Activated CD8-positive, alpha-beta memory T cell treated with anti-CD3 and anti-CD28 coated beads for 24 hours (primary cell): ENCODE data around the gene SHOX.

ENCODE experiments used
- DNase-seq: peaks from one replicate; pipeline ENCODE4 v3.0.0-alpha.2; 2020

Gene SHOX

DNA sequence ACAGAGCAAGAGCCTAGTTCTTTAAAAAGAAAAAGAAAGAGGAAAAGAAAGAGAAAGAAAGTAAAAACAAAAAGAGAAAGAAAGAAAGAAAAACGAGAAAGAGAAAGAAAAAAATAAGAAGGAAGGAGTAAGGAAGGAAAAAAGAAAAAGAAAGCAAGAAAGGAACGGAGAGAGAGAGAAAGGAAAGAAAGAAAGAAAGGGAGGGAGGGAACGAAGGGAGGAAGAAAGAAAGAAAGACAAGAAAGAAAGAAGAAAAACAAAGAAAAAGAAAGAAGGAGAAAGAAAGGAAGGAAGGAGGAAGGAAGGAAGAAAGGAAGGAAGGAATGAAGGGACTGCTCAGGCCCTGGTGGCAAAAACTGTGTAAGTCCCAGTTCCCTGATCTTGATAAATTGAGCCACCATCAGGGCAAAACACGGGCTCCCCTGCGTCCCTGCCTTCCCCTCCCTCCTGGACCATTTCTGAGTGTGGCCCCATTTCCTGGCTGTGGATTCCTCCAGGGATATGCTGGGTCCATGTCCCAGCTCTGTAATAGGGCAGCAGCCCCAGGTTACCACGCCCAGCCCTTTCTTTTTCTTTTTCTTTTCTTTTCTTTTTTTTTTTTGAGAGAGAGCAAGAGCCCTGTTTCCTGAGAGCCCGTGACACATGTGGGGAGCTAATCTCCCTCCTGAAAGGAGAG, 44.8 kb downstream of the SHOX start:
- DNase-seq, result no peak

DNA sequence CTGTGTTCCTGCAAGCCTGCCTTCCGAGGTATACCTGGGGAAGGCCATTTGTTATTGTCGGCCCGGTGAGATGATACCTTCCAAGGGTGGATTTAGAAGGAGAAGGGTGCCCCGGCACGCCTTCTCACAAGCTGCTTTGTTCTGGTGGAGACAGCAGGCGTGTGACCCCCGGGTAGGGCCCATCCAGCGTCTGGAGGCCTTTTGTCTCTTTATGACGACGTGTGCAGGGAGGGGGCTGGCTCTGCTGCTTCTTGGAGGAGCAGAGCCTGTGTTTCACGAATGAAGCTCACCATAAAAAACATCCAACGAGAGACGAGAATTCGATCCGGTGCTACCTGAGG, 45.3 kb downstream of the SHOX start:
- DNase-seq, result no peak

DNA sequence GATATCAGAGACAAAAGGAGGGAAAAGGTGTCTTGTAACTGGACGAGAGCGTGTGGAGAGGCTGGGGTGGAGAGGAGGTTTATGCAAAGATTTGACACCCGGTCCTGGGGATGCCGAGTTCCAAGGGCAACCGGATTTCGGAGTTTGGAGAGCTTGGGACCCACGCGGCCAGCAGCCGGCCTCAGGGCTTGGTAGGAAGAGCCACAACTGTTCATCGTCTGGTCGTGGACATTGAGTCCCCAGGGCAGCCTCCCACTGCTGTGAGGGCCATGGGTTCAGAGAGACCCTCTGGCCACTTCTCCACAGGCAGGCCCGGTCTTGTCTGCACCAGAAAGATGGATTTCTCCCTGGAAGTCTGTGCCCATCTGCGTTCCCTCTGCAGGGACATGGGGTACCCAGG, 46.8 kb downstream of the SHOX start:
- no peak for DNase-seq

DNA sequence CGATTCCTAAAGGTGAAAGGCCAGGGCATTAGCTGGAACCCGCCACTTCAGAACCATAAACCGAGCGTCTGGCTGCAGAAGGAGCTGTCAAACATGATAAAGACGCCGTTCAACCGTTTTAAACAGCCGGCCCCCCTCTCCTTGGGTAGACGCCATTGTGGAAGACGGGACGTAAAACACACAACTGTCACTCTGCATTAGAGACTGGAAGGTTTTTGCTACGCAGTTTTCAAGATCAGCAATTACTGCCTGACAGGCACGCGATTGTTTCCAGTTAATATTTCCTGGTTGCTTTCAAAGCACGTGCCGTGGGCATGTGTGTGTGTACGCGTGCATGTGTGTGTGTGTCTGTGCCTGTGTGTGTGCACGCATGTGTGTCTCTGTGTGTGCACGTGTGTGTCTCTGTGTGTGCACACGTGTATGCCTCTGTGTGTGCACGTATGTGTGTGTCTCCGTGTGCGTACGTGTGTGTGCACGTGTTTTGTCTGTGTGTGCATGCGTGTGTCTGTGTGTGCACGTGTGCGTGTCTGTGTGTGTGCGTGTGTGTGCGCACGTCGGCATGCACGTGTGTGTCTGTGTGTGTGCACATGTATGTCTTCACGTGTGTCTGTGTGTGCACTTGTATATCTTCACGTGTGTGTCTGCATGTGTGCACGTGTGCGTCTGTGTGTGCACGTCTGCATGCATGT, 48.8 kb downstream of the SHOX start:
- no peak for DNase-seq

DNA sequence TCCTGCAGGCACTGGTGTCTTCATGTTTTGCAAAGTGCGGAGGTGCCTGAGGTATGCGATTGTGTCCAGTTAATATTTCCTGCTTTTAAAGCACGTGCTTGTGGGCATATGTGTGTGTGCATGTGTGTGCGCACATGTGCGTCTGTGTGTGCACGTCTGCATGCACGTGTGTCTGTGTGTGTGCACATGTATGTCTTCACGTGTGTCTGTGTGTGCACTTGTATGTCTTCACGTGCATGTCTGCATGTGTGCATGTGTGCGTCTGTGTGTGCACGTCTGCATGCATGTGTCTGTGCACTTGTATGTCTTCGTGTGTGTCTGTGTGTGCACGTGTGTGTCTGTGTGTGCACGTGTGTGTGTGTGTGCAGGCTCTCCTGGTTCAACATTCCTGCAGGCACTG, 49.5 kb downstream of the SHOX start:
- no peak for DNase-seq

DNA sequence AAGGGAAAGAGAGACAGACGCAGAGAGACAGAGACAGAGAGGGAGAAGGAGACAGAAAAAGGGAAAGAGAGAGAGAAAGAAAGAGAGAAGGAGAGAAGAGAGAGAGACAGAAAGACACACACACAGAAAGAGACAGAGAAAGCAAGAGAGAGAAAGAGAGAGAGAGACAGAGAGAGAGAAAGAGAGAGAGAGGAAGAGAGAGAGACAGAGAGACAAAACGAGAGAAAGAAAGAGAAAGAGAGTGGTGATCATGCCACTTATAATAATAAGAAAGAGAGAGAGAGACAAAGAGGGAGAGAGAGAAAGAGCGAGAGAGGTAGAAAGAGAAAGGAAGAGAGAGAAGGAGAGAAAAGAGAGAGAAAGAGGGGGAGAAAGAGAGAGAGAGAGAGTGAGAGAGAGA, 51.4 kb downstream of the SHOX start:
- DNase-seq, result no peak

DNA sequence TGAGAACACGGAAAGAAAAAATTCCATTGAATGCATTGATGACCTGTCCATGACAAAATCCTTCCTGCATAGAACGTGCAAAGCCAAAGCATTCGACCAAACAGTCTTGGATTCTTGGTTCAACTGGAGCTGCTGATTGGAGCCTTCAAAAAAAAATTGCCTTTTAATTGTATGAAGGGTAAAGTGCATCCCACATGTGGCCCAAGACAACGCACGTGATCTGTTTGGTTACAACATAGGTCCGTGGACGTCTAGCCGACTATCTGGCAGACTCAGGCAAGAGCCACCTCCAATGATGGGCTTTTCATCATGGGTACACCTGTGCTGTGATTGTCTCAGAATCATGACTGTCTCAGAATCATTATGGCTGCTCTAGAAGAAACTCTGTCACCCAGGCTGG, 52.3 kb downstream of the SHOX start:
- no peak for DNase-seq

DNA sequence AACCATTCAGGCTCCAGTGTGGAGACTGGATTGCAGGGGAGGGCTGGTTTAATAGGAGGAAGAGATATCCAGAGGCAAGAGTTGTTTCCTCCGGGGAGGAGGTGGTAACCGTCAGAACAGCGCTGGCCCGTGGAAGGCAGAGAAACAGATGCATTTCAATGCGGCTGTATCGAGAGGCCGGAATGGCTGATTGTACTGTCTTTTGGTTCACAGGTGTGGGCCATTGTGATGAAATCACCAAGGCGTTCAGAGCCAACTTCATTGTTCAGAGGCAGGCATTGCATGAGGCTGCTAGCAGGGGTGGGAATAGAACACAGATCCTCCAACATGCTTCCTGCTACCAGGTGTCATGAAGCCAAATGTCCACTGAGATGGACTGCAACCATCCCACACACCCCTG, 53.0 kb downstream of the SHOX start:
- DNase-seq, result no peak

DNA sequence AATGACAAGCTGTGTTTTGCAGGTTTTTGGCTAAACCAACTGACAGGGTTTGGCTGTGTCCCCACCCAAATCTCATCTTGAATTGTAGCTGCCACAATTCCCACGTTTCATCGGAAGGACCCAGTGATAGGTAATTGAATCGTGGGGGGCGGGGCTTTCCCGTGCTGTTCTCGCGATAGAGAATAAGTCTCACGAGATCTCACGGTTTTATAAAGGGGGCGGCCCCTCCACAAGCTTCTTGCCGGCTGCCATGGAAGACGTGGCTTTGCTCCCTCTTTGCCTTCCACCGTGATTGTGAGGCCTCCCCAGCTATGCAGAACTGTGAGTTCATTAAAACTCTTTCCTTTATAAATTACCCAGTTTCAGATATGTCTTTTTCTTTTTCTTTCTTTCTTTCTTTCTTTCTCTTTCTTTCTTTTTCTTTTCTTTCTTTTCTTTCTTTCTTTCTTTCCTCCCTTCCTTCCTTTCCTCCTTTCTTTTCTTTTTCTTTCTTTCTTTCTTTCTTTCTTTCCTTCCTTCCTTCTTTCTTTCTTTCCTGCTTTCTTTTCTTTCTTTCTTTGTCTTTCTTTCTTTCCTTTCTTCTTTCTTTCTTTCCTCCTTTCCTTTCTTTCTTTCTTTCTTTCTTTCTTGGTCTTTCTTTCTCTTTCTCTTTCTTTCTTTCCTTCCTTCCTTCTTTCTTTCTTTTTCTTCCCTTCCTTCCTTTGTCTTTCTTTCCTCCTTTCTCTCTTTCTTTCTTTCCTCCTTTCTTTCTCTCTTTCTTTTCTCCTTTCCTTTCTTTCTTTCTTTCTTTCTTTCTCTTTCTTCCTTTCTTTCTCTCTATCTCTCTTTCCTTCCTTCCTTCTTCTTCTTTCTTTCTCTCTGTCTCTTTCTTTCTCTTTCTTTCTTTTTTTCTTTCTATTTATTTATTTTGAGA, 54.8 kb downstream of the SHOX start:
- no peak for DNase-seq

DNA sequence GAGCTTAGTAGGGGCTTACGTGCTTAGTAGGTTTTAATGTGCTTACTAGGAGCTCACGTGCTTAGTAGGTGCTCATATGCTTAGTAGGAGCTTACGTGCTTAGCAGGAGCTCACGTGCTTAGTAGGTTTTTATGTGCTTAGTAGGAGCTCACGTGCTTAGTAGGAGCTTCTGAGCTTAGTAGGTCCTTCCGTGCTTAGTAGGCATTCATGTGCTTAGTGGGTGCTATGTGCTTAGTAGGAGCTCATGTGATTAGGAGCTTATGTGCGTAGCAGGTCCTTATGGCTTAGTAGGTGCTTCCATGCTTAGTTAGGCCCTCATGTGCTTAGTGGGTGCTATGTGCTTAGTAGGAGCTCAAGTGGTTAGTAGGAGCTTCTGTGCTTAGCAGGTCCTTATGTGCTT, 59.4 kb downstream of the SHOX start:
- DNase-seq, result no peak

DNA sequence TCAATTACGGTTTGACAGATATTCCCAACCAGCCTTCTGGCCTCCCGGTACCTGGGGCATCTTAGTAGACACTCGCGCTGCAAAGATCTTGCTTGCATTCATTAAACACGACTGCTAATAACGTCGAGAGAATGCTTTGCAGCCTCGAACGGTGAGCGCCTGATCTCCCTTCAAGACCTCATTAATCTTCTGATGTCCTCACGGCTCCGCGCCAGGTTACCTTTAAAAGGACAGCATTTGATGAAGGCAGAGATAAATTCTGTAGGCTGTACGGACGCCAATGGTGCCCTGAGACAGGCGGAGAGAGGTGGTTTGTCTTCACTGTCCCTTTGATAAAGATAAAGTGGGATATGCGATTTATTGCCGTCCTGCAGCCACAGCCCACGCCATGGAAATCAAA, 64.2 kb downstream of the SHOX start:
- no peak for DNase-seq

DNA sequence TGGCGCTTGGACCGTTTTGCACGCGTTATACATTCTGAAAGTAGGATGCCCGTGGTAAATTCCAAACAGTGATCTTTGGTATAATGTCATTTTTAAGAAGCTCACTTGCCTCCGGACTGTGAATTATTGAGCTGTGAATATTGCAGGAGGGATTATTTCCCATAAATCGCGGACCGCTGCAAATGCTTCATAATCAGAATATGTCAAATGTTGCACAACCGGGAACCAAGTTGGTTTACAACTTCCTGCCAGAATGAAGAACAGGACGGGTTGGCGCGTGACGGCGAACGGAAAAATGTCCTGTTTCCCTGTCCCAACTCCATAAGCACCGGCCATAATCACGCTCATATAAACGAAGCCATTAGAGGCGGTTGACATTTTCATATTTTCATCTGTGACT, 67.6 kb downstream of the SHOX start:
- DNase-seq, result no peak

DNA sequence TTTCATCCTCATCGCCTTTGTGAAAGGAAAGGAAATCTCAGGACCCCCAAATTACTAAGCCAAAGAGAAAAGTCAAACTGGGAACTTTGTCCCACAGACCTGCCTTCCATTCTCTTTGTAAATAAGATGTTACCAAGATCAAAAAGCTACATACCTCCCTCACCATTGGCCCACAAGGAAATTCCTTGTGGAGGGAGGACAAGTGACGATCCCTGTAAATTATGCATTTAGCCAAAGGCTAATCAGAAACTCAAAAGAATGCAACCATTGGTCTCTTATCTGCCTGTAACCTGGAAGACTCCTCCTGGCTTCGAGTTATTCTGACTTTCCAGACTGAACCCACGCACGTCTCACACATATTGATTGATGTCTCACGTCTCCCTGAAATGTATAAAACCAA, 70.3 kb downstream of the SHOX start:
- DNase-seq, result no peak

DNA sequence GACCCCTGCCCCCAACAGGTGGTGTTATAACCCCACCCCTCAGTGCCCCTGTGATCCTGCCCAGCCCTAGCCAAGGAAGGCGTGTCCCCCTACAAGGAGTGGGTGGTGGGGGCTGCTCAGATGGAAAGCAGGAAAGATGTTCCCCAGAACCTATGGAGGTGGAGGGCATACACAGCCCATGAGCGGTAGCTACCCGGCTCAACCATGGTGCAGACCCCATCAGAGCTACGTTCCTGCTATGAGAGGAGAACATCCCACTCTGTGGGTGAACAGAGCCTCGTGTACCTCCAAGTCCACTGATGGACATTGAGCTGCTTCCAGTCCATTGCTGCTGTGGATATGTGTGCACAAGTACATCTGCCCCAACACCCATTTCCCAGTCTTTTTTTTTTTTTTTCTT, 71.1 kb downstream of the SHOX start:
- DNase-seq, result no peak

DNA sequence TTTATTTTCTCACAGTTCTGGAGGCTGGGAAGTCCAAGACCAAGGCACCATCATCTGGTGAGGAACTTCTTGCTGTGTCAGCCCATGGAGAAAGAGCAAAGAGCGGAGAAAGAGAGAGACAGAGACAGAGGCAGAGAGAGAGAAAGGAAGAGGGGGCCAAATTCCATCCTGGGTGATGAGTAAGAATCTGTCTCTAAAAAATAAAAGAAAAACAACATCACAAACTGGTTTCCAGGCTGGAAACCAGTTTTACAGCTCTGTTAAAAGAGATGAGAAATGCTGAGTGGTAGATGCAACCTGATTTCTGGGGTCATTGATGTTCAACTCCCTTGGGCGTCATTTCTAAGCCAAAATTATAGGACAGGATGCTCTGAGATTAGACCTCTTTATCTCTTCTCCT, 72.9 kb downstream of the SHOX start:
- DNase-seq, result no peak

DNA sequence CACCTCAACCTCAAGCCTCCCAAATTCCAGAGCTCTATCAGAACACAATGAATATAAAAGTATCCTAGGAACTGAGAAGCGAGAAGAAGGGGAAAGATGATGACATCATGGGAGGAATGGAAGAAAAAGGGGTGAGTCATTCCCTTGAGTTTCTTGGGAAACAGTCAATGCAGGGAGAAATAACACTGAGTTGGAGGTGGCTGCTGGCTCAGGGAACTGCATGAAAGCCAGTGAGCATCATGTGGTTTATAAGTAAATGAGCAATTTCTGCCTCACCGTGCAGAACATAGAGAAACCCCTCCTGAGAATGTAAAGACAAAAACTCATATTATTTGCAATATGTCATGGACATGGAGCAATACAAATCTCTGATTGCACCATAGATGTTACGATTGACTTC, 73.3 kb downstream of the SHOX start:
- no peak for DNase-seq
